HG03175 (cell line): ENCODE results near the gene GRAP2.
"Not testable (repeated sequence)": the region's sequence is repeated elsewhere in the genome, so short reads cannot be mapped to it uniquely, and the experiment has no call there.

Experiments
- ATAC-seq: cut with Tn5 transposase; IDR thresholded peaks from one replicate; pipeline ENCODE4 v1.9.1; 2021; ENCODE audit warnings: mild to moderate bottlenecking, moderate library complexity; ENCODE audit not compliant: unreplicated experiment

GRAP2 gene

GRCh38 chr22:39991159-39991860, 90.4 kb downstream of the GRAP2 start:
- ATAC-seq = no peak

- no peak for ATAC-seq
These were observed 91.4 kb downstream of the GRAP2 start for GRCh38 chr22:39992088-39992826.

GRCh38 chr22:39992894-39993293, 92.0 kb downstream of the GRAP2 start:
- ATAC-seq = not testable (repeated sequence)

DNA sequence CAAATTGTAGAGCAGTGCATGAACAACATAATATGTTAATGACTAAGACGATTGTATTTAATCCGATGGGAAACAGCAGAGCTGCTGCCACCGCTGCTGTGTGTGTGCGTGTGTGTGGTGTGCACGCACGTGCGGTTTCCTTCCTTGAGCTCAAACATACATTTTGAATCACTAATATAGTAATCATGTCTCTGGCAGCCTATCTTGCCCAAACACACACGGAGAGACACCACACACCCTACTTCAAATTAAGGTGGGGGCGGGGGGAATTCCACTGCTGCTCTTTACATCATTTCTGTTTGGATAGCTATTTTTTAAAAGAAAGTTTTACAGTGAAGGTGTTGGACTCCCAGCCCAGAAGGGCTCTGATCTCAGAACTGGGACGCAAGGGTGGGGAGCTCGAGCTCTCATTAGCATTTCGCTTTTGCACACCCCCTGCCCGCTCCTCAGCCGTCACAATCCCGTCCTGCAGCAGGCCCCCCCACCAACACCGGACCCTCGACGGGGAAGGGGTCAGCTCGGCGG, 93.2 kb downstream of the GRAP2 start:
- ATAC-seq = no peak

GRCh38 chr22:39994566-39995392, 93.9 kb downstream of the GRAP2 start, which contains the start of gene FAM83F:
Gene FAM83F (plus strand): TSS chr22:39994954. CDS start chr22:39995043, 89 bp downstream.
- no peak for ATAC-seq

DNA sequence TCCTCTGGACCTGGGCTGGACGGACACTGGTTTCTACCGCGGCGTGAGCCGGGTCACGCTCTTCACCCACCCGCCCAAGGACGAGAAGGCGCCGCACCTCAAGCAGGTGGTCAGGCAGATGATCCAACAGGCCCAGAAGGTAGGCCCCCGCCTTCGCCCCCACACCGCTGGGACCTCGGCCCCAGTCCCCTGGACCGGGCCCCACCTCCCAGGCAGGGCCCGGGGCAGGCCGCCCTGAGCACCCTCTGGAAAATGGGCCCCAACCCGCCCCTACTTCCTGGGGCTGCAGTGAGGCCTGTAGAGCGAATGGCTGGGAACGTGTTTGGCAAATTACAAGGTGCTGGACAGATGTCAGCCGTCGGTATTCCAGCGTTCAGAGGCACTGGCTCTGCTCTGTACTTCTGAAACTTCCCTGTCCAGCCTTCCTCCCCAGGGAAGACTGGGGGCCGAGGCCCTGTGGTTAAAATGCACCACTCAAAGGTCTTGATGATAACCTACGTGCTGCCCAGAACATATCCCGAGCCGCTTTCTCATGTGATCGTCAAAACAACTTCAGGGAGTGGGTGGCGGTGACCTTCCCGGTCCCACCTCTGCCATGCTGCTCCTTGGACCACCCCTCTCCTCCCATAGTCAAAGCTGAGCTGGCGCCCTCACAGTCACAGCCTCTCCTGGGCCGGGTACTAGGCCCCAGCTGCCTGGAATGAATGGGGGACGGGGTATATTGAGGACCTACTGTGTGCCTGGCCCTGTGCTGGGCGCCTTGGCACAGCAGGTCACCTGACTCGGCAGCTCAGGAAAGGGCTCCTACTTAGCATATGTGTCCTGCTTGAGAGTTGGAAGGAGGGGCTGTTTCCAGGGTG, 94.7 kb downstream of the GRAP2 start:
- no peak for ATAC-seq

GRCh38 chr22:39996732-39997131, 95.8 kb downstream of the GRAP2 start:
- no peak for ATAC-seq

DNA sequence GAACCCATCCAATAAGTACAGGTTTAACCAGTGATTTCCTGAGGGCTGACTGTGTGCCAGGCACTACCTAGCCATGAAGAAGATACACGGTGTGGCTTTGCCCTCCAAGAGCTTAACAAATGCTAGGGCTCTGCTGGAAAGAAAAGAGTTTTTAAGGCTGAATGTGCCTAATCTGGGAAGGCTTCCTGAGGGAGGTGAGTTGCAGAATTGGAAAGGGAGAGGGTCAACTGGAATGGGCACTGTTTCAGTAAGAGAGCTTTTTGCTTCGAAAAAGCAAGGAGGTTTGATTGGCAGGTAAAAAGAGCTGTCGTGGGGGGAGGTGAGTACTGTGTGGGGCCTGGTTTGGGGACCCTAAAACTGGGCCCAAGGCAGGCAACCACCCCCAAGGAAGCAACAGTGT, 96.5 kb downstream of the GRAP2 start:
- ATAC-seq = no peak

- ATAC-seq = no peak
These were observed 97.2 kb downstream of the GRAP2 start for GRCh38 chr22:39997939-39998726.

- ATAC-seq = no peak
These were observed 98.4 kb downstream of the GRAP2 start for GRCh38 chr22:39999144-39999757.

DNA sequence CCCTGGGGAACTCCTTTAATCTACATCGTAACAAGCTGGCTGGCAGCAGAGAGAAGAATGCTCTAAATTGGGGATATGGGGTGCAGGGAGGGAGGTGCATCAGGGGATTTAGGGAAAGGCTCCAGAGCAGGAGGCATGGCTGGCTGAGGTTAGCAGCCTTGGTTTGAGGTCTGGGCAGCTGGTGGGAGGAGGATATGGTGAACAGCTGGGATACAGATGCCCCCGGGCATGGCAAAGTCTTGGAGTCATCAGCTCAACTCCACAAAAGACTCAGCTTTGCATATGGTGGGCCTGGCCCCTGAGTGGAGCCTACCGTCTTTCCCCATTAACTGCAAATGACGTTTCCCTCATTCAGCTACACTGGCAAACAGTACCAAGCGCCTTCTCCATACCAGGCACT, 99.3 kb downstream of the GRAP2 start:
- no peak for ATAC-seq

GRCh38 chr22:40001106-40001505, 100.2 kb downstream of the GRAP2 start:
- no peak for ATAC-seq

DNA sequence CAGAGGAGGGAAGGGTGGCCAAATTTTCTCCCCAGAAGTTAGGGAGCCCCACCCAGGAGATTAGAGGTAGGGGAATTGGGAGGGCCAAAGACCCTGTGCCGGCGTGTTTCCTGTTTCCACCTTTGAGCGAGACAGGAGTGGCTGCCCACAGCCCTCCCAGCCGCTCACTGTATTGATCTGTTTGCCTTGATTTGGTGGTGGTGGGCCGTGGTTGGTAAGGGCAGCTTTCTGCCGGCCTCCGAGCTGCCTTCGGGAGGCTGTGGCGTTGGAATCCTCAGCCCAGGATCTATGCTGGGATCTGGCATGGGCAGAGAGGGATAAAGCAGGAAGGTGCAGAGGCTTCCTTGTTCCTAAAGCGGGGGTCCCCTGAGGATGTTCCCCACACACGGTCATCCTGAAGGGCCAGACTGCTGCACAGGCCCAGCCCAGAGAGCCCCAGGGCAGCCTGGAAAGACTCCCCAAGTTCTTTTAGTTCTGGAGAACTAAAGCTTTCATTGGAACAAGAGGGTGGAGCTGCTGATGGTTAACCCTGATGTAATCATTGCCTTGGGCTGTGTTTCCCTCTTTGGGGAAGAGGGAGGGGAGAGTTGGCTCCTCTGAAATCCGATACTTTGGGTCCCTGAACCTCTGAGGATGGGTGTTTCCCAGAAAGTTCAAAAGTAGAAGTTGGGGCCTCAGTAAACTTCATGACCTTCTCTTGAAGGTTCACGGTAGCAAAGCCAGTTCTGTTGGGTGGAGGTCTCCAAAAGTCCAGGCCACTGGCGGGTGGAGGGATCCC, 101.1 kb downstream of the GRAP2 start:
- ATAC-seq = no peak

DNA sequence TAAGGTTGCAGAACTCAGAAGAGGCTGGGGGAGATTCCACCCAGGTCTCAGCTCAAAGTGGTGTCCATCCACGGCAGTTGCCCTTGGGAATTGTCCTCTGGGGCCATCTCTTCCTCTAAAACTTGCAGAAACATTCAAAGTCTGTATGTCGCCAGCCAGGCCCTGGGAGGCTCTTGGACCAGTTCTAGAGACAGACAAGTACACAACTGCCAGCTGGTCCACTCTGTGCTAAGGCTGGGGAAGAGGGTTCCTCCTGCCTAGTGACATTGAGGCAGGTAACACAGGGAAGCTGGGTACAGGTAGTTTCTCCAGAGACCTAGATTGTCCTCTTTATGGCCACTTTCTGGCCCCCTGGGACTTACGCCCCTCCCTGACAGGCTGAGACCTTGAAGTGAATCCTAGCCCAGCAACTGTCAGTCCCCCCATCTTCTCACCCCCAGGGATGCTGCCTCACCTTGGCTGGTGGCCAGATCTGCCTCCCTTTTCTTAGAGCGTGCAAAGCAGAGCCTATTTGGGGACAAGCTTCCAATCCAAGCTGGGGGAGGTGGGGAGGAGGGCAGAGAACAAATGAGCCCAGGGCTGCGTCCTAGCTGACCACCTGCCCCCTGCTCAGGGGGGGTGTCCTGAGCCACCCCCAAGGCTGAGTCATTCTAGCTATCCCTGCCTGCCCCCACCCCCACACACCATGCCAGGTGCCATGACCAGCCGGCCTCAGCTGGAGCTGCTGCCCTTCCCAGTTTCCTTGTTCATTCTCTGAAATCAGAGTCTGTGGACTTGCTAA, 102.2 kb downstream of the GRAP2 start:
- no peak for ATAC-seq

GRCh38 chr22:40004836-40005235, 104.0 kb downstream of the GRAP2 start:
- ATAC-seq = no peak

GRCh38 chr22:40006641-40007040, 105.8 kb downstream of the GRAP2 start:
- ATAC-seq = no peak

- ATAC-seq = no peak
These were observed 107.2 kb downstream of the GRAP2 start for GRCh38 chr22:40007853-40008710.
